SK-N-DZ (cell line): ENCODE measurements around the gene FBXO2.
A peak's percentile ranks its signal among the peaks of the same experiment; 100 is the strongest.

Source experiments
- DNase-seq: peaks from one replicate; pipeline ENCODE4 v3.0.0-alpha.2; 2015; ENCODE audit warnings: low spot score

FBXO2 gene

DNA sequence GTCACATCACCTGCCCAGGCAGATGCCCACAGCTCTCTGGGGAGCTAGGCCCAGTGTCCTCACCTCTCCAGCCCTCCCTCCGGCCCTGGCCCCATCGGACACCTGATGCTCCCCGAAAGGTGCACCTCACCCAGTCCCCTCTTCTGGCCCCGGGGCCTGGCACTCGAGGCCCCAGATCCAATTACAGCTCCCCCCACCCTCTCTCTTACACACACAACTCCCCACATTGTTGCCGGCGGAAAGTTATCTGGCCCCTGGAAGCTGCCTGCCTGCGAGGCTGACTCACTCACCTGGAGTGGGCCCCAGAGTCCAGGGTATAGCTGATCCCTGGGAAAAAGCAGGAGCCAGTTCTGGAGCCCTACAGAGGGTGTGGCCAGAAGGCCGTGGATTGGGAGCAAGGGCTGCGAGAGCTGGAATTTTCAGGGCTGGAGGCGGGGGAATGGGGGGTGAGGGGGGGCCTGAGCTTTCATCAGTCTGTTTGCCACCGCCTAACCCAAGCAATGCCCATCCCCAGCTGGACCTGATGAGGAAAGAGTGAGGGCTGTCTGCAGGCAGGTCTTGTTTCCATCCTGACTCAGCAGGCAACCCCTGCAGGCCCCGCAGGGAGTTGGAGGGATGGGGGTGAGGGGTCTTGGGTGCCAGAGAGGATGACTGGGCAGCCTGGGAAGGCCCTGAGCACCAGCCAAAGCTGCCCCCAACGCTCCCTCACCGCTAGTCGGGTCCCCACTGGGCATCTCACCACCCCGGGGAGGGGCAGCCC lies 948 bp downstream of the FBXO2 start:
- no peak for DNase-seq

DNA sequence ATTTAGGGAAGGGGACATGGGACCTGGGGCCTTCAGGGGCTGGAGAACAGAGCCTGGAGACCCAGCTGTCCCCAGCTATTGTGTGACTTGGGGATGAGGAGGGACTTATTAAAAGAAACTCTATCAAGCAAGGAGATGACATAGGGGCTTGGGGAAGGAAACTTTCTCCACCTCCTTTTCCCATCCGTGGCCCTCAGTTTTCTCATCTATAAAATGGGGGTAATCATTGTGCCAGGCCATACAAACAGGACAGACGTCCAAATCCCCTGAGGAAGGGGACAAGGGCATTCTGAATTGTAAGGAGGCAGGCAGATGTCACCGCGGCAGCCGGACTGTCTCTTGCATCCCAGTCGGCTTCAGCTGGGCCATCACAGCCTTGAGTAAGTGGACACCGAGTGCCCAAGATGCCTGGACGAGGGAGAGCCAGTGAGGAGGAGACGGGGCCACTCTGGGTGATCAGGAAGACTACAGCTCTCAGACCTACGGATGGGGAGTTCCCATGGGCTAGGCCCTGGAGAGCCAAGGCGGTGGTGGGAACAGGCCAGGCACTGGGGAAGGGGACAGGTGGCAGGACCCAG lies 1.9 kb downstream of the FBXO2 start:
- DNase-seq = no peak

DNA sequence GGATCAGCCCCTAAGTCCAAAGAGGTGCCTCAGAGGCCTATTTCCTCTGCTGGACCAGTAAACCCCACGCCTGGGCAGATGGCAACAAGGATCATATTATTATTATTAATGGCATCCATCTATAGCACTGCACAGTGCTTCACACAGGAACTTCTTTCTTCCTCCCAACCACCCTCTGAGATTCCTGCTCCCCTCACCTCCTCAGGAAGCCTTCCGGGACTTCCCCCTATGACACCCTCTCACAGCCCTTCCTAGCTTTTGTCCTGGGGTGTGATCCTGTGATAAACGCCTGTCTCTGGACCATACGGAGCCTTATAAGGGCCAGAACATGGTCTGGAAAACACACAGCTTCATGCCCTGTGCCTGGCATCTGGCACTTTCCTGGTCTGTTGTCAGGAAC lies 3.2 kb downstream of the FBXO2 start:
- DNase-seq = no peak

DNA sequence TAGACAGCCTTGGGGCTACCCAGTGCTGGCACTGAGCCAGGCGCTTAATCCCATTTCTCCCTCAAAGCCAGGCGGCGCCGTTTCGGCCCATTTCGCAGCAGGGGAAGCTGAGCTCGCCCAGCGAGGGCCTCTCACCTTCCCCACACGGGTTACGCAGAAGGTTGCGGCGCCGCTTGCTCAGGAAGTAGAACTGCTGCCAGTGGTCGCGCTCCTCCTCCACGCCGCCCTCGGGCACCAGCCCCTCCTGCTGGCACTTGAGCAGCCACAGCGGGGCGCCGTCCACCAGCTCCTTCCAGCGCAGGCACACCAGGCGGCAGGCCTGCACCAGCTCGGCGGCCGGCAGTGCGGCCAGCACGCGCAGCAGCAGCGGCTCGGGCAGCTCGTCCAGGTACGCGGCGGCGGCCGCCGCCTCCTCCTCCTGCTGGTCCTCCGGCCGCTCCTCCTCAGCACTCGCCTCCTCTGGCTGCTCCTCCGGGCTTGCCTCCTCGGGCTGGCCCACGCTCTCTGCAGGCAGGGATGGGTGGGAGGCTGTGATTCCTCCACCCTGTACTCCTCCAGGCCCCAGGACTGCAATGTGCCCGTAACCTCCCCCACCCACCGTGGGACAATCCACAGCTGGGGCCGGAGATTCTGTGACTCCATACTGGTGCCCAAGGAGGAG lies 3.8 kb downstream of the FBXO2 start:
- peak; percentile 71 for DNase-seq

DNA sequence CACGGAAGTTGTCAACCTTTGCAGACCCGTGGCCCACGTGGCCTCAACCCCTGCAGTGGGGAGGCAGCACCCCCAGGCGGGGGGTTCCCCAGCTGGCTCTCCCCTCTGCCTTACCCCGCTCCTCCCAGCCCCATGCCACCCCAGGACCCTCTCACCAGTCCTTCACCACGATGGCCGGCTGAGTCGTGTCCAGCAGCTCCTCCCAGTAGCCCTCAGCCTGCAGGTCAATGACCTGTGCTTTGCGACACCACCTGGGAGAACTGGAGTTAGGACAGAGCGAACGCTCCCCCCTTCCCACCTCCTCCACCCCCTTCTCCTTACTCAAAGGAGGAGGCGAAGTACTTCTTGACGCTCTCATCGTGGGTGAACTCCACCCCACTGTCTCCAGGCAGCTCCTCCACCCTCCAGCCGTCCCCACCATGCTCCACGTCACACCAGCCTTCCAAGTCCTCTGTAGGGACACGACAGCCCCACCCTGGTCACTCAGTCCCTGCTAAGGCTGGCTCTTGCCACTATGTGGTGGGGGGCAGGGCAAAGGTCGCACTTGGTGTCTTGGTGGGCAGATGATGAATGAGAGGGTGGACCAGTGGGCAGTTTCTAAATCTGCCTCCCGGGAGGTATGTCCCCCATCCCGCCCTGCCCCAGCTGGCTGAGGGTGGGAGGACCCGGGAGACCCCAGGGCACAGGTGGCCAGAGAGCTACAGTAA lies 4.5 kb downstream of the FBXO2 start:
- DNase-seq = no peak

DNA sequence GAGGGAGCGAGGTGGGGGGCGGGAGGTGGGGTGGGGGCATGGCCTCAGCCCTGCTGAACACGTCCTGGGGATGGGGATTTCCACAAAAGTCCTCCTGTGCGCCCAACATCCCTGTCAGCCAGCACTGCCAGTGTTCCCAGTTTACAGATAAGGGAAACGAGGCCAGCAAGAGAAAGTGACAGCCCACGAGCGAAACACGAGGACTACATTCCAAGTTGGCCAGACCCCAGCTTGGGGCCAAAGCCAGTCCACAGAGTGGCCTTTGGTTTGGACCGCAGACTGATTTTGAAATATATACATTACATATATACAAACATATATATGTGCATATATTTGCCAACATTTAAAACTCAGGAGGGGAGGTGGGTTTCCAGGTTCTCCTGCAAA lies 5.0 kb downstream of the FBXO2 start:
- DNase-seq = no peak

DNA sequence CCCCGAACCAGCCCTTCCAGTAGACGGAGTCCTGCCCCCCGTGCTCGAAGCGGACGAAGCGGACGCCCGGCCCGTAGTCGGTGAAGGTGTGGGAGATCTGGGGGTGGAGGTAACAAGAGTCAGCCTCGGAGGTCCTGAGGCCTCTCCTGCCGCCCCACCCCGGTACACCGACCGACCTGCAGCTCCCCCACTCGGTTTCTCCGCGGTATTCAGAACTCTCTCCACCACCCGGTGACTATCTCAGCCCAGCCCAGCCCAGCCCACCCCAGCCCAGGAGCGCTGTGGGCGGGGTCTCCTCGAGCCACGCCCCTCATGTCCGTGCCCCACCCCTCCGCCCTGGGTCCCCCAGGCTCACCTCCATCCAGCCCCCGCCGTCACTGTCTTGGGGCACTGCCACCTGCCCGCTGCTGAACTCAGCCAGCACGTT lies 5.5 kb downstream of the FBXO2 start:
- no peak for DNase-seq

DNA sequence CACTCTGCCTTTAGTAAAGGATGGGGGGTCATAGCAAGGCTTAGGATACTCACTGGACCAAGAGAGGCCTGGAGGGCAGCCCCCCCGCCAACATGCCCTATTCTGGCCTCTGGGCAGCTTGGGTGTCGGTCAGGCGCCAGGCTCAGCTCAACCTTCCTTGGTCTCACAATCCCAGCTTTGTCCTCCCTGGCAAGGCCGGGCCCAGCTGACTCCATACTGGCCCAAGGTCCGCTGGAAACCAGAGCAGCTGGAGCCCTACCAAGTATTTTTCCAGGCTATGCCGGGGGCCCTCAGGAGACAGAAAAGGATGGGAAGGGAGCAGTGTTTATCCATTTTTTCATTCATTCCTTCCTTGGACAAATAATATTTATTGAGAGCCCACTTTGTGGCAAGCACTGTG lies 6.2 kb downstream of the FBXO2 start:
- no peak for DNase-seq

DNA sequence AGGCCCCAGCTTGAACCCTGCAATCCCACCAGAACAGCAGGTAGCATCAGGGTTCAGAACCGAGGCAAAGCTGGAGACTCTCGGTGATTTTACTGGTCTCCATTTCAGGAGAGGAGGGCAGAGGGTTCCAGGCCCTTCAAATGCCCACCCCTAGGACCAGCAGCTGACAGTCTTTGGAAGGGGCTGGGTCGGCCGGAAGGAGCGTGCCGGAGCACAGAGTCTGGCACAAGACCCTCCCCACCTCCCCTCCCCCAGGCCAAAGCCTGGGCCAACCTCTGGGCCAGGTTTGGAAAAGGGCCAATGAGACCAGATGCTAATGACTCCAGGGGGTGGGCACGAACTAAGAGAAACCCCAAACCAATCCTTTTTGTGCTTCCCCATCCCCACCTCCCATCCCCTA lies 6.9 kb downstream of the FBXO2 start:
- DNase-seq = no peak

DNA sequence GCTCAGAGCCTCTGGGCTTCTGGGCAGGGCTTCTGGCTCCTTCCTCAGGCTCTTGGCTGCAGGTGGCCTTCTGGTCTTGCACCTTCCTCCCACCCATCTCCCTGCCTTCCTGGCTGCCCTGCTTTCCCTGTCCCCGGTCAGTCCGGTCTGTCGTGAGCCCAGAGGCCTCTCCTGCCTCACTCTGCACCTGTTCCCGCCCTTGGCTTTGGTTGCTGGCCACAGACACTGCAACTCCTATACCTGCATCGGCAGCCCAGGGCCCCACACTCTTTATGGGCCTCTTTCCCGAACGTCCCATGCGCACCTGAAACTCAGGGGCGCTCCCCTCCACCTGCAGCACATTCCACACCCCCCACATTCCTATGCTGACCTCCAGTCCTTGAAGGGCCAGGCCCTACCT lies 7.9 kb downstream of the FBXO2 start:
- no peak for DNase-seq

DNA sequence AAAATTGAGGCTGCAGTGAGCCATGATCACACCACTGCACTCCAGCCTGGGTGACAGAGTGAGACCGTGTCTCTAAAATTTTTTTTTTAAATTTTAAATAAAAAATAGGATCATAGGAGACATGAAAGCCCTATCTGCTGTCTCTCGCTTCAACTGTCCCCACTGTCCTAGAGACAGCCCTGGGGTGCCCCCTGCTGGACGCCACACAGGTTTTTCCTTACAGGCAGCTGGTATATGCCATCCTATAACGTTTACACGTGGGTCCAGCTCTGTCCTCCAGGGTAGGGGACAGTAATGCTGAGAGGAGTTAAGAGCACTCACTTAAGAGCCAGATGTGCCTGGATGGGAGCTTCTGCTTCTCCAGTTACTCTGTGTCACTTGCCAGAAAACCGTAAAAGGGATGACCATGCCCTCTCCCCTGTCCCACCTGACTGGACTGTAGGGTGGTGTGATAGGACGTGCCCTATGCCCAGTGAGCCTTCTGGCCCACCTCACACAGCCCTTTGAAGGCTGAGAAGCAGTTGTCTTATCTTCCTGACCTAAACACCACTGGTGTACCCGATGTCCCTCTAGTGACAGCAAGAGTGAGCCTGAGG lies 8.5 kb downstream of the FBXO2 start:
- DNase-seq = peak; percentile 72

DNA sequence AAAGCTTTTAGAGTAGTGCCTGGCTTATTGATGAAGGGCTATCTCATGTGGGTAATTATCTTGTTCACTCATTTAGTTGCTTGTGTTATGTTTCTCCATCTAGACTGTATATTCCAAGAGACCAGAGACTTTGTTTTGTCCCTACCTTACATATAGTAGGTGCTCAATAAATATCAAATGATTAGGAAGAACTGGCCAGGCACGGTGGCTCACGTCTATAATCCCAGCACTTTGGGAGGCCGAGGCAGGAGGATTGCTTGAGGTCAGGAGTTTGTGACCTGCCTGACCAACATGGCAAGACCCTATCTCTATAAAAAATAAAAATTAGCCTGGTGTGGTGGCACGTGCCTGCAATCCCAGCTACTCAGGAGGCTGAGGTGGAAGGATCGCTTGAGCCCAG lies 9.0 kb downstream of the FBXO2 start:
- no peak for DNase-seq

DNA sequence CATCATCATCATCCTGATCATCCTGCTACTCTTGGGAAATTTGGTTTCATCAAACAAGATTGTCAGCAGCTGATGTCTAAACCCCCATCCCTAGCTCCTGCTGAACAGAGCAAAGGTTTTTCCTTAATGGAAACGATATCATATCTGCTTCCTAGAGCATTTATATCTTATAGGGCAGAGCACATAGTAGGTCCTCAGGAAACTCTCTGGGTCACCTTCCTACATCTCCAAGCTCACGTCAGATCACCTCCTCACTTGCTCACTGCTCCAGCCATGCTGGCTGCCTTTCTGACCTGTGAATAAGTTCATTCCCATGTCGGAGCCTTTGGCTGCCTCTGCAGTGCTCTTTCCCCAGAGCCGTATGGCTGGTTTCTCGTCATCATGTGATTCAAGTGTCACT lies 10.4 kb downstream of the FBXO2 start:
- DNase-seq = no peak

DNA sequence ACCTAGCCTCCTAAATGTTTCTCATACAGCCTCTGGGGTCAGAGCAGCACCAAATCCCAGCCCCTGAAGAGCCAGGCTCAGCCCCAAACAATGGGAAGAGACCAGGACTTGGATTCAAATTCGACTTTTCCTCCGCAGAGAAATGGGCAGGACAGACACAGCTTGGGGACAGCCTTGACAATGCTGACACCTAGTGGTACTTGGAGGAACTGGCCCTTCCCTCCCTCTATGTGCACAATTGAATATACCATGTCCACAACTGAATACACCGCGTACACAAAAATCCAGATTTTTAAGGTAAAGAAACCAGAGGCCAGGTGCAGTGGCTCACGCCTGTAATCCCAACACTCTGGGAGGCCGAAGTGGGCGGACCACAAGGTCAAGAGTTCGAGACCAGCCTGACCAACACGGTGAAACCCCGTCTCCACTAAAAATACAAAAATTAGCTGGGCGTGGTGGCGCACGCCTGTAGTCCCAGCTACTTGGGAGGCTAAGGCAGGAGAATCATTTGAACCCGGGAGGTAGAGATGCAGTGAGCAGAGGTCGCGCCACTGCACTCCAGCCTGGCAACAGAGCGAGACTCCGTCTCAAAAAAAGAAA lies 11.7 kb downstream of the FBXO2 start:
- peak; percentile 58 for DNase-seq

DNA sequence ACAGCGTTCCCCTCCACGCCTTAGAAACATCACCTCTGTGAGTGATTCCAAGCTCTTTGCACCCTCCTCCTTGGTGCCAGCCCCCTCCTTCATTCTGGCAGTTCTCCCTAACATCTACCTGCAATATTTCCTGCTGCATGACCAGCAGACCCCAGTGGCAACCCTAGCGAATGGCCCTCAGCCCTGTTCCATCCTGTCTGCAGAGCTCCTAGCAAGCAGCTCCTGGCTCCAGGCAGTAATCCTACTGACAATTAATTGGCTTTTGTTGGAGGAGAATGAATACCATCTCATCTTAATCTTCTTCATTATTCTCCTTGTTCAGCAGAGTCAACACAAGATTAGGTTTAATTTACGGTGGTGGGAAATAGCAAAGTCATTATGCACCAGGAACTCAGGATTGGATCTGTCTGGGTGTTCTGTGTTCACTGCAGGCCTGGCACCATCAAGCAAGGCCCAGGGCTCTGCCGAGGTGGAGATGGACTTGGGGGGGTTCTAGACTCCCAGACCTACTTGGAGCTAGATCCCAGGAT lies 12.4 kb downstream of the FBXO2 start:
- no peak for DNase-seq

DNA sequence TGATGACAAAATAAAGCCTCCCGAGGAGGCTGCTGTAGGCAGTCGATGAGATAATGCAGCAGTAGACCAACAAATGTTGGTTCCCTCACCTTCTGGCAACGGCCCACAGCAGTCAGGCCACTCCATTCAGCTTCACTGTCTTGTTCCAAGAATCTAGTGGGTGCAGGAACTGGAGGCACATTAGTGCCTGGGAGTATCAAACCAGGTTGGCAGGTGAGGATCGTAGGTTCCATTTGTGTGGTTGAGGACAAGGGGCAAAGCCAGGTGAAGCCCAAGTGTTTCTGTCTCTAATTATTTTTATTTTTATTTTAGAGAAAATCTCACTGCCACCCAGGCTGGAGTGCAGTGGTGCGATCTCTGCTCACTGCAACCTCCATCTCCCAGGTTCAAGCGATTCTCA lies 13.3 kb downstream of the FBXO2 start:
- DNase-seq = no peak

DNA sequence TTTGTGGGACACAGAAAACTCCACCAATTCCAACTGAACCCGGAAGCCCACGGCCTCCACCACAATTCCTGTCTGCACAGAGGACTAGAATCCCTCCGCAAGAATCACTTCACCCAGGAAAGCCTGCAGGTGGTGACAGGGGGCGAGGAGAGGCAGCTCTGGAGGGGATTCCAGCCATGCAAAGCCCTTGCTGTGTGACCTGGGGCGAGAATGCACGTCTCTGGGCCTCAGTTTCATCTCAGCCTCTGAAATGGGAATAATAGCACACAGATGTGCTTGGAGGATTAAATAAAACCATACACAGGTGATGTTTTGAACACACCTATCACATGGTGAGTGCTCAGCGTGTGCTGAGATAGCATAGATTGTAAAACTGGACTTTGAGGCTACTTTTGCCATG lies 14.1 kb downstream of the FBXO2 start:
- DNase-seq = no peak

DNA sequence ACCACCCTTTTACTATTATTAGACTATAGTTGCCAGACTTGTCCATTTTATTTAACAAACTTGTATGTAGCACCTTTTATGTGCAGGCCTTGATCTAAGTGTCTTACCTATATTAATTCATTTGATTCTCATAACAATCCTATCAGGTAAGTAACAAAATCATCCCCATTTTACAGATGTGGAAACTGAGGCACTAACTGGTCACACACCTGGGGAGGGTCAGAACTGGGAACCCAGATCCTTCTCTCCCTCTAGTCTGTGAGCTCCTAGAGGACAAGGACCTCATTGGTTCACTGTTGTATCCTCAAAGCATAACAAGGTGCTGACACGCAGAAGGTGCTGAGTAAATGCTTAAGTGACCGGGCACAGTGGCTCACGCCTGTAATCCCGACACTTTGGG lies 14.9 kb downstream of the FBXO2 start:
- no peak for DNase-seq

DNA sequence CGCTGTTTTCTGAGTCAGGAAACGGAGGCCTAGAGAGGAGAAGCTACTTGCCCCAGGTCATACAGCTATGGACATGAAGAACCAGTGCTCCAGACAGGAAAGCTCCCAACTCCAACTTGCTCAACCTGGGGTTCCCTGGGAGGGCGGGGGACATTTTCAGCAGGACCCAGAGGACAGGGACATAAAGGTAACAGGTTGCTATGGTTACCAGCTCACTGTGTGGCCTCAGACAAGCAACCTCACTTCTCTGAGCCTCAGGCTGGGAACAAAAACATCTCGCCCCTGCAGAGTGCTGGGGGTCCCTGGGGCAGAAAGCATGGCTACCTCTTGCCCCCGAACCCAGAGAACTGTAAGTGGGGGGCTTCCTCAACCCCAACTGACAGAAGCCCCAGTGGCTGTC lies 16.1 kb downstream of the FBXO2 start:
- DNase-seq = no peak

DNA sequence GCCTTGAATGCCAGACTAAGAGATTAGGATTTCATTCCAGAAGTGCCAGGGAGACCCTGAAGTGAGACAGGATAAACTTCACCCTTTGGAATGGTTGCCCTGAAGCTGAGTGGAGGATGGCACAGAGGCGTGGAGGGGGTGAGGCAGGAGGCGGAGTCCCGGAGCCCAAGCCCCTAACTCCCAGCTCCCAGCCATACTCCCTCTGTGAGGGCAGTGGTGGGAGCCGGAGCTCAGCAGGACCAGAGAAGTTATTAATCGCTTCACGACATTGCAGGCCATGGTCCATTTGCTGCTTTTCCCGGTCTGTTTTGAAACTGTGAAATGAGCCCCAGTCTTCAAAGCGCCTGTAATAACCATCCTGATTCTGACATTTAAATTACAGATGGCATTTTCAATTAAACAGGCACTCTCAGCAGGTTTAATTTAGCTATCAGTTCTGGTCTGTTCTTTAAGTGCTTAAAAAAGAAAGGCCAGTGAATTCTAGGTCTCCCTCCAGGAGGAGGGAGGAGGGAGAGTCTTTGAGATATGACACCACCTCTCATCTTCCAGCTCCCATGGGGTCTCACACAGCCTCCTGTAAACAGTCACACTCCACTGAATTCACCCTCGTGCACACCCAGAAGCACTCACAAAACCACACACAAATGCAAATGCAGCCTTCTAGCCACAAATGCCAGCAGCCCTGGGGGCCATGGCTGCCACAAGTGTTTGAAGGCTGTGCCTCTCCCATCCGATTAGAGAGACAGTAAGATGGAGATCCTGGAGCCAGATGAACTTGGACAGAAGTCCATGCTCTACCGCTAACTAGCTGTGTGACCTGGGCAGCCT lies 19.6 kb downstream of the FBXO2 start:
- no peak for DNase-seq
